ENCODE measurements around the gene NEUROD2.

NEUROD2 gene

DNA sequence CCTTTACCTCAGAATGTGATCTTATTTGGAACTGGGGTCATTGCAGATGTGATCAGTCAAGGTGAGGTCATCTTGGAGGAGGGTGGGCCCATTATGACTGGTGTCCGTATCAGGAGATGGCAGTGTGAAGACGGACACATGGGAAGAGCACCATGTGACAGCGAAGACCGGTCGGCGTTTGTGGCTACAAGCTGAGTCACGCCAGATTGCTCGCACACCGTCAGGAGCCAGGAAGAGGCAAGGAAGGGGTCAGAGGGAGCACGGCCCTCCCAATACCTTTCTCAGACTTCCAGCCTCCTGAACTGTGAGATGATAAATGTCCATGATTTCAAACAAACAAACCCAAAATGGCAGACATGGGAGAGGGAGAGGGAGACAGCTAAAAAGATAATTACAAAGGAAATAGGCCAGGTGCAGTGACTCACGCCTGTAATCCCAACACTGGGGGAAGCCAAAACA, 42.4 kb upstream of the NEUROD2 start:
- ATAC-seq, result no peak
- TF ChIP-seq ARNTL (CRISPR knock-in tag; IDR thresholded peaks at IDR 0.05; ENCODE audit: borderline replicate concordance, low read depth) (no peak), TOX (CRISPR knock-in tag; IDR thresholded peaks at IDR 0.05; ENCODE audit: borderline replicate concordance) (no peak), ZNF70 (CRISPR knock-in tag; IDR thresholded peaks at IDR 0.05) (no peak), ISL1 (CRISPR knock-in tag; IDR thresholded peaks at IDR 0.05) (no peak), ZC3H10 (CRISPR knock-in tag; IDR thresholded peaks at IDR 0.05) (no peak), ZFP3 (CRISPR knock-in tag; IDR thresholded peaks at IDR 0.05) (no peak), PPARA (CRISPR knock-in tag; IDR thresholded peaks at IDR 0.05; ENCODE audit: borderline replicate concordance) (no peak), GLIS3 (CRISPR knock-in tag; IDR thresholded peaks at IDR 0.05) (no peak), ESRRG (CRISPR knock-in tag; IDR thresholded peaks at IDR 0.05) (no peak), ZFP30 (CRISPR knock-in tag; IDR thresholded peaks at IDR 0.05) (no peak)
- TF ChIP-seq, protein P1, sequence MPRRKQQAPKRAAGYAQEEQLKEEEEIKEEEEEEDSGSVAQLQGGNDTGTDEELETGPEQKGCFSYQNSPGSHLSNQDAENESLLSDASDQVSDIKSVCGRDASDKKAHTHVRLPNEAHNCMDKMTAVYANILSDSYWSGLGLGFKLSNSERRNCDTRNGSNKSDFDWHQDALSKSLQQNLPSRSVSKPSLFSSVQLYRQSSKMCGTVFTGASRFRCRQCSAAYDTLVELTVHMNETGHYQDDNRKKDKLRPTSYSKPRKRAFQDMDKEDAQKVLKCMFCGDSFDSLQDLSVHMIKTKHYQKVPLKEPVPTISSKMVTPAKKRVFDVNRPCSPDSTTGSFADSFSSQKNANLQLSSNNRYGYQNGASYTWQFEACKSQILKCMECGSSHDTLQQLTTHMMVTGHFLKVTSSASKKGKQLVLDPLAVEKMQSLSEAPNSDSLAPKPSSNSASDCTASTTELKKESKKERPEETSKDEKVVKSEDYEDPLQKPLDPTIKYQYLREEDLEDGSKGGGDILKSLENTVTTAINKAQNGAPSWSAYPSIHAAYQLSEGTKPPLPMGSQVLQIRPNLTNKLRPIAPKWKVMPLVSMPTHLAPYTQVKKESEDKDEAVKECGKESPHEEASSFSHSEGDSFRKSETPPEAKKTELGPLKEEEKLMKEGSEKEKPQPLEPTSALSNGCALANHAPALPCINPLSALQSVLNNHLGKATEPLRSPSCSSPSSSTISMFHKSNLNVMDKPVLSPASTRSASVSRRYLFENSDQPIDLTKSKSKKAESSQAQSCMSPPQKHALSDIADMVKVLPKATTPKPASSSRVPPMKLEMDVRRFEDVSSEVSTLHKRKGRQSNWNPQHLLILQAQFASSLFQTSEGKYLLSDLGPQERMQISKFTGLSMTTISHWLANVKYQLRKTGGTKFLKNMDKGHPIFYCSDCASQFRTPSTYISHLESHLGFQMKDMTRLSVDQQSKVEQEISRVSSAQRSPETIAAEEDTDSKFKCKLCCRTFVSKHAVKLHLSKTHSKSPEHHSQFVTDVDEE (CRISPR knock-in tag; IDR thresholded peaks at IDR 0.05), result no peak
- TF ChIP-seq, protein P2, sequence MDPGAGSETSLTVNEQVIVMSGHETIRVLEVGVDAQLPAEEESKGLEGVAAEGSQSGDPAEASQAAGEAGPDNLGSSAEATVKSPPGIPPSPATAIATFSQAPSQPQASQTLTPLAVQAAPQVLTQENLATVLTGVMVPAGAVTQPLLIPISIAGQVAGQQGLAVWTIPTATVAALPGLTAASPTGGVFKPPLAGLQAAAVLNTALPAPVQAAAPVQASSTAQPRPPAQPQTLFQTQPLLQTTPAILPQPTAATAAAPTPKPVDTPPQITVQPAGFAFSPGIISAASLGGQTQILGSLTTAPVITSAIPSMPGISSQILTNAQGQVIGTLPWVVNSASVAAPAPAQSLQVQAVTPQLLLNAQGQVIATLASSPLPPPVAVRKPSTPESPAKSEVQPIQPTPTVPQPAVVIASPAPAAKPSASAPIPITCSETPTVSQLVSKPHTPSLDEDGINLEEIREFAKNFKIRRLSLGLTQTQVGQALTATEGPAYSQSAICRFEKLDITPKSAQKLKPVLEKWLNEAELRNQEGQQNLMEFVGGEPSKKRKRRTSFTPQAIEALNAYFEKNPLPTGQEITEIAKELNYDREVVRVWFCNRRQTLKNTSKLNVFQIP (CRISPR knock-in tag; IDR thresholded peaks at IDR 0.05; ENCODE audit: borderline replicate concordance, low read depth), result no peak
- TF ChIP-seq, protein P3, sequence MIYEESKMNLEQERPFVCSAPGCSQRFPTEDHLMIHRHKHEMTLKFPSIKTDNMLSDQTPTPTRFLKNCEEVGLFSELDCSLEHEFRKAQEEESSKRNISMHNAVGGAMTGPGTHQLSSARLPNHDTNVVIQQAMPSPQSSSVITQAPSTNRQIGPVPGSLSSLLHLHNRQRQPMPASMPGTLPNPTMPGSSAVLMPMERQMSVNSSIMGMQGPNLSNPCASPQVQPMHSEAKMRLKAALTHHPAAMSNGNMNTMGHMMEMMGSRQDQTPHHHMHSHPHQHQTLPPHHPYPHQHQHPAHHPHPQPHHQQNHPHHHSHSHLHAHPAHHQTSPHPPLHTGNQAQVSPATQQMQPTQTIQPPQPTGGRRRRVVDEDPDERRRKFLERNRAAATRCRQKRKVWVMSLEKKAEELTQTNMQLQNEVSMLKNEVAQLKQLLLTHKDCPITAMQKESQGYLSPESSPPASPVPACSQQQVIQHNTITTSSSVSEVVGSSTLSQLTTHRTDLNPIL (CRISPR knock-in tag; IDR thresholded peaks at IDR 0.05; ENCODE audit: low read depth), result no peak
- TF ChIP-seq, protein P4, sequence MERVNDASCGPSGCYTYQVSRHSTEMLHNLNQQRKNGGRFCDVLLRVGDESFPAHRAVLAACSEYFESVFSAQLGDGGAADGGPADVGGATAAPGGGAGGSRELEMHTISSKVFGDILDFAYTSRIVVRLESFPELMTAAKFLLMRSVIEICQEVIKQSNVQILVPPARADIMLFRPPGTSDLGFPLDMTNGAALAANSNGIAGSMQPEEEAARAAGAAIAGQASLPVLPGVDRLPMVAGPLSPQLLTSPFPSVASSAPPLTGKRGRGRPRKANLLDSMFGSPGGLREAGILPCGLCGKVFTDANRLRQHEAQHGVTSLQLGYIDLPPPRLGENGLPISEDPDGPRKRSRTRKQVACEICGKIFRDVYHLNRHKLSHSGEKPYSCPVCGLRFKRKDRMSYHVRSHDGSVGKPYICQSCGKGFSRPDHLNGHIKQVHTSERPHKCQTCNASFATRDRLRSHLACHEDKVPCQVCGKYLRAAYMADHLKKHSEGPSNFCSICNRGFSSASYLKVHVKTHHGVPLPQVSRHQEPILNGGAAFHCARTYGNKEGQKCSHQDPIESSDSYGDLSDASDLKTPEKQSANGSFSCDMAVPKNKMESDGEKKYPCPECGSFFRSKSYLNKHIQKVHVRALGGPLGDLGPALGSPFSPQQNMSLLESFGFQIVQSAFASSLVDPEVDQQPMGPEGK (CRISPR knock-in tag; IDR thresholded peaks at IDR 0.05; ENCODE audit: borderline replicate concordance), result no peak
- TF ChIP-seq, protein P5, sequence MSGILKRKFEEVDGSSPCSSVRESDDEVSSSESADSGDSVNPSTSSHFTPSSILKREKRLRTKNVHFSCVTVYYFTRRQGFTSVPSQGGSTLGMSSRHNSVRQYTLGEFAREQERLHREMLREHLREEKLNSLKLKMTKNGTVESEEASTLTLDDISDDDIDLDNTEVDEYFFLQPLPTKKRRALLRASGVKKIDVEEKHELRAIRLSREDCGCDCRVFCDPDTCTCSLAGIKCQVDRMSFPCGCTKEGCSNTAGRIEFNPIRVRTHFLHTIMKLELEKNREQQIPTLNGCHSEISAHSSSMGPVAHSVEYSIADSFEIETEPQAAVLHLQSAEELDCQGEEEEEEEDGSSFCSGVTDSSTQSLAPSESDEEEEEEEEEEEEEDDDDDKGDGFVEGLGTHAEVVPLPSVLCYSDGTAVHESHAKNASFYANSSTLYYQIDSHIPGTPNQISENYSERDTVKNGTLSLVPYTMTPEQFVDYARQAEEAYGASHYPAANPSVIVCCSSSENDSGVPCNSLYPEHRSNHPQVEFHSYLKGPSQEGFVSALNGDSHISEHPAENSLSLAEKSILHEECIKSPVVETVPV (CRISPR knock-in tag; IDR thresholded peaks at IDR 0.05), result no peak

DNA sequence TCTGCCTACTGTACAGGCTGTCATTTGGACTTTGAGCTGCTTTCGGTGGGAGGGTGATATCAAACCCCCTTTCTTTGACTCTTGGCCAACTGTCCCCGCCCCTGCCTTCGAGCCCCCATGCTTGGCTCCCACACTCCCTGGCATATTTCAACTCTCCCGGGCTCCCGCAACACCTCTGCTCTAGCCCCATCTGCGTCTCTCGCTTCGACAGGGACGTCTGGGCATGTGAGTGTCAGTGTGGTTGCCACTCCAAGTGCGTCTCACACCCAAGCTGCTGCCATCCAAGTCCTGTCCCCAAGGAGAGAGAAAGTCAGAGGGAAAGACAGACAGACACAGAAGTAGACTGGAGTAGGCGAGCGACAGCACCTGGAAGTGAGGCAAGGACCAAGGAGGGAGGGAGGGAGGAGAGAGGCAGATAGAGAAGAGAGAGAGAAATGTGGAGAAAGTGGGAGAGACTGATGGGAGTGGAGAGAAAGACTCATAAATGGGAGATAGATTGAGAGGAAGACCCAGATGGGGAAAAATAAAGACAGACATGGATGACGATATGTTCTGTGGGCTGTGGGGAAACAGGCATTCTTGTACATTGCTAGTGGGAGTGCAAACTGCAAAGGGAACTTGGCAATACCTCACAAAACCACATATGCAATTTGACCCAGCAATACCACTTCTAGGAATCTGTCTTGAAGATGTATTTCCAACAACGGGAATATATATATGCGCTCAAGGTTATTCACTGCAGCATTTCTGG, 41.1 kb upstream of the NEUROD2 start:
- no peak for ATAC-seq
- TF ChIP-seq BACH2 (CRISPR knock-in tag; IDR thresholded peaks at IDR 0.05; ENCODE audit: borderline replicate concordance) (no peak), ZFP3 (CRISPR knock-in tag; IDR thresholded peaks at IDR 0.05) (no peak), ZFP30 (CRISPR knock-in tag; IDR thresholded peaks at IDR 0.05) (no peak), ZC3H10 (CRISPR knock-in tag; IDR thresholded peaks at IDR 0.05) (no peak)

DNA sequence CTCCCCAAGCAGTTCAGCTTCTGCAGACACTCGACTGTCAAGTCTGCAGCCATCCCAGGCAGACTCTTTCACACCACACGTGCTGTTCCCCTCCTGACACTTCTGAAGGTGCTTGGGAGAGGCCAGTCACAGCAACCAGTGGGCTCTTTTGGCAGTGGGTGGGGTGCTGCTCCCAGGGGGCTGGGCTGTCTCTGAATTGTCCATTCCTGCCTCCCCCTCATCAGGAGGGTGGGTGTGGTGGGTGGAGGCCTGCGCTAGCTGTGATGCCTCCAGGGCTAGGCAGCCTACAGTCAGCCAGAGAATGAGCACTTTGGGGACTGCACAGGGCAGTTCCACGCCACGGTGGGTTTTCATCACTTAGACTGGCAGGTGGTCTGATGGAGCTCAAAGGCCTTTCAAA, 39.5 kb upstream of the NEUROD2 start:
- ATAC-seq, result no peak
- TF ChIP-seq GLIS3 (CRISPR knock-in tag; IDR thresholded peaks at IDR 0.05) (no peak), PPARA (CRISPR knock-in tag; IDR thresholded peaks at IDR 0.05; ENCODE audit: borderline replicate concordance) (no peak), CSDC2 (CRISPR knock-in tag; IDR thresholded peaks at IDR 0.05) (no peak), TCF4 (CRISPR knock-in tag; IDR thresholded peaks at IDR 0.05; ENCODE audit: borderline replicate concordance) (no peak), ZNF70 (CRISPR knock-in tag; IDR thresholded peaks at IDR 0.05) (no peak), ZFP3 (CRISPR knock-in tag; IDR thresholded peaks at IDR 0.05) (no peak), ZNF565 (CRISPR knock-in tag; conservative IDR thresholded peaks at IDR 0.05; ENCODE audit: low read depth) (no peak), ZNF8 (CRISPR knock-in tag; IDR thresholded peaks at IDR 0.05) (no peak), ISL1 (CRISPR knock-in tag; IDR thresholded peaks at IDR 0.05) (no peak), ZFP30 (CRISPR knock-in tag; IDR thresholded peaks at IDR 0.05) (no peak), BACH2 (CRISPR knock-in tag; IDR thresholded peaks at IDR 0.05; ENCODE audit: borderline replicate concordance) (no peak), ZC3H10 (CRISPR knock-in tag; IDR thresholded peaks at IDR 0.05) (no peak), RARB (CRISPR knock-in tag; IDR thresholded peaks at IDR 0.05) (no peak)
- TF ChIP-seq, protein P4 (CRISPR knock-in tag; IDR thresholded peaks at IDR 0.05; ENCODE audit: borderline replicate concordance), result no peak
- TF ChIP-seq, protein P3 (CRISPR knock-in tag; IDR thresholded peaks at IDR 0.05; ENCODE audit: low read depth), result no peak
- TF ChIP-seq, protein P2 (CRISPR knock-in tag; IDR thresholded peaks at IDR 0.05; ENCODE audit: borderline replicate concordance, low read depth), result no peak
